ENCODE data around the gene TMEM119.

DNA sequence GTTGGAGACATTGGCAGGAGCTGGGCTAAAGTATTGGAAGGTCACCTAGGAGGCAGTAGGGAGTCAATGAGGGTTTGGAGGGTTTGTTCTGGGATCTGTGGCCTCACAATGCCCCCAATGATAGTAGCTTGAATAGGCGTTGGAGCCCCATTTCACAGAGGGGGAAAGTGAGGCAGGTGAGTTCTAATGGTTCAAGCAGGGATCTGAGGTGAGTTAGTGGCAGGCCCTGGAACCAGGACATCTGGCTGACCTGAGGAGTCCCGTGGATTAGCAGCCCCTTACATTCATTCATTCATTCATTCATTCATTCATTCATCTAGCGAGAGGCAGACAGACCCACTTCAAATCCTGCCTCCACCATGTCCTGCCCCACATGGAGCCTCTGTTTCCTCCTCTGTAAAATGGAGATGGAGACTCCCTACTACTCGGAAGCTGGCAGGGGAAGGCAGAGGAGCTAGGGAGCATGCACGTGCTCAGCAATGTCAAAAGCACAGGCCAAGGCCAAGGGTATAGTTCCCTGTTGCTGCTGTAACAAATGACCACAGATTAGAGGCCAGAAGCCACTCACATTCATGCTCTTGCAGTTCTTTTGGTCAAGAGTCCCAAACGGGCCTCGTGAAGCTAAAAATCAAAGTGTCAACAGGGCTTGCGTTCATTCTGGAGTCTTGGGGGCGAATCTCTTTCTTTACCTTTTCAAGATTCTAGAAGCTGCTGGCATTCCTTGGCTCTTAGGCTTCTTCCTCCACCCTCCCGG is 2.2 kb upstream of the TMEM119 start:
- TF ChIP-seq, protein P1, sequence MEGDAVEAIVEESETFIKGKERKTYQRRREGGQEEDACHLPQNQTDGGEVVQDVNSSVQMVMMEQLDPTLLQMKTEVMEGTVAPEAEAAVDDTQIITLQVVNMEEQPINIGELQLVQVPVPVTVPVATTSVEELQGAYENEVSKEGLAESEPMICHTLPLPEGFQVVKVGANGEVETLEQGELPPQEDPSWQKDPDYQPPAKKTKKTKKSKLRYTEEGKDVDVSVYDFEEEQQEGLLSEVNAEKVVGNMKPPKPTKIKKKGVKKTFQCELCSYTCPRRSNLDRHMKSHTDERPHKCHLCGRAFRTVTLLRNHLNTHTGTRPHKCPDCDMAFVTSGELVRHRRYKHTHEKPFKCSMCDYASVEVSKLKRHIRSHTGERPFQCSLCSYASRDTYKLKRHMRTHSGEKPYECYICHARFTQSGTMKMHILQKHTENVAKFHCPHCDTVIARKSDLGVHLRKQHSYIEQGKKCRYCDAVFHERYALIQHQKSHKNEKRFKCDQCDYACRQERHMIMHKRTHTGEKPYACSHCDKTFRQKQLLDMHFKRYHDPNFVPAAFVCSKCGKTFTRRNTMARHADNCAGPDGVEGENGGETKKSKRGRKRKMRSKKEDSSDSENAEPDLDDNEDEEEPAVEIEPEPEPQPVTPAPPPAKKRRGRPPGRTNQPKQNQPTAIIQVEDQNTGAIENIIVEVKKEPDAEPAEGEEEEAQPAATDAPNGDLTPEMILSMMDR (conservative IDR thresholded peaks at IDR 0.05; ENCODE audit: low read depth, low read length), result no peak
- no peak for TF ChIP-seq EZH2 (IDR thresholded peaks at IDR 0.05; ENCODE audit: borderline replicate concordance, low read depth, low read length, poor library complexity, severe bottlenecking)
